Liver (tissue), 9 donors: Measurements from ENCODE around the gene BMPER. TPM values are rescaled to one million over a fixed set of nuclear protein-coding genes. Genes with fewer than 3 reads are reported as not detected.

ENCODE experiments used
- DNase-seq: peaks from one replicate; pipeline ENCODE4 v3.0.0-alpha.2; 2017; ENCODE audit warnings: low spot score
- H3K27ac ChIP-seq, 2 donors: one replicate each; pipeline ENCODE4 v1.7.0; 2013; ENCODE audit warnings: inconsistent platforms in 2 of 2, low read length in 2 of 2, control low read depth in 1 of 2, low read depth in 1 of 2, mild to moderate bottlenecking in 1 of 2
- H3K27me3 ChIP-seq, 4 donors: one replicate each; pipeline versions ENCODE4 v1.6.1 to v1.7.0; 2013; ENCODE audit warnings: low read length in 3 of 4, inconsistent platforms in 1 of 4, mild to moderate bottlenecking in 1 of 4, moderate library complexity in 1 of 4; ENCODE audit not compliant: control insufficient read depth in 4 of 4, insufficient read depth in 4 of 4
- H3K36me3 ChIP-seq, 4 donors: one replicate each; pipeline versions ENCODE4 v1.6.1 to v1.7.0; 2013; ENCODE audit warnings: low read length in 3 of 4, mild to moderate bottlenecking in 3 of 4, low read depth in 1 of 4, moderate library complexity in 1 of 4; ENCODE audit not compliant: control insufficient read depth in 4 of 4, insufficient read depth in 3 of 4
- H3K4me1 ChIP-seq, 4 donors: one replicate each; pipeline versions ENCODE4 v1.6.1 to v1.7.0; 2013; ENCODE audit warnings: low read length in 3 of 4, mild to moderate bottlenecking in 3 of 4, moderate library complexity in 1 of 4; ENCODE audit not compliant: control insufficient read depth in 4 of 4, insufficient read depth in 4 of 4
- H3K4me3 ChIP-seq, 3 donors: one replicate each; pipeline versions ENCODE4 v1.6.1 to v1.7.0; 2013; ENCODE audit warnings: low read length in 3 of 3, control low read depth in 1 of 3, low read depth in 1 of 3, mild to moderate bottlenecking in 1 of 3
- H3K9ac ChIP-seq, 2 donors: one replicate each; pipeline ENCODE4 v1.7.0; 2013; ENCODE audit warnings: low read length in 2 of 2, mild to moderate bottlenecking in 2 of 2, moderate library complexity in 2 of 2, control low read depth in 1 of 2, low read depth in 1 of 2
- H3K9me3 ChIP-seq, 4 donors: one replicate each; pipeline versions ENCODE4 v1.6.1 to v1.7.0; 2013; ENCODE audit warnings: low read length in 3 of 4; ENCODE audit not compliant: control insufficient read depth in 4 of 4
- ATF3 ChIP-seq: IDR thresholded peaks from 2 replicates; pipeline ENCODE4 v1.6.1; 2016; ENCODE audit warnings: antibody characterized with exemption
- CTCF ChIP-seq: fragments of 150-350 bp; IDR thresholded peaks from 2 replicates; pipeline ENCODE4 v1.5.1; 2017; ENCODE audit warnings: improper control_type of control experiment, low read depth, low read length; ENCODE audit not compliant: missing input control
- EGR1 ChIP-seq, 2 donors: IDR thresholded peaks; 2 replicates each; pipeline ENCODE4 v1.6.1; 2016 to 2018; ENCODE audit warnings: antibody characterized with exemption in 2 of 2, low read depth in 2 of 2
- FOXA1 ChIP-seq: IDR thresholded peaks from 2 replicates; pipeline ENCODE4 v1.6.1; 2016; ENCODE audit warnings: antibody characterized with exemption
- FOXA2 ChIP-seq: IDR thresholded peaks from 2 replicates; pipeline ENCODE4 v1.6.1; 2016; ENCODE audit warnings: antibody characterized with exemption
- GABPA ChIP-seq, 2 donors: IDR thresholded peaks in 1 of 2; conservative IDR thresholded peaks in 1 of 2; 2 replicates each; pipeline ENCODE4 v1.6.1; 2016; ENCODE audit warnings: antibody characterized with exemption in 2 of 2, mild to moderate bottlenecking in 1 of 2, moderate library complexity in 1 of 2
- HNF4A ChIP-seq, 2 donors: conservative IDR thresholded peaks; 2 replicates each; pipeline ENCODE4 v1.6.1; 2016; ENCODE audit warnings: antibody characterized with exemption in 2 of 2, mild to moderate bottlenecking in 2 of 2
- HNF4G ChIP-seq: IDR thresholded peaks from 2 replicates; pipeline ENCODE4 v1.6.1; 2016; ENCODE audit warnings: antibody characterized with exemption
- JUND ChIP-seq, 2 donors: IDR thresholded peaks; 2 replicates each; pipeline ENCODE4 v1.6.1; 2016; ENCODE audit warnings: antibody characterized with exemption in 2 of 2
- MAX ChIP-seq: IDR thresholded peaks from 2 replicates; pipeline ENCODE4 v1.6.1; 2016; ENCODE audit warnings: antibody characterized with exemption
- NR2F2 ChIP-seq: IDR thresholded peaks from 2 replicates; pipeline ENCODE4 v1.6.1; 2016; ENCODE audit warnings: antibody characterized with exemption
- RAD21 ChIP-seq, 2 donors: IDR thresholded peaks; 2 replicates each; pipeline ENCODE4 v1.6.1; 2016; ENCODE audit warnings: antibody characterized with exemption in 2 of 2, mild to moderate bottlenecking in 2 of 2
- REST ChIP-seq: IDR thresholded peaks from 2 replicates; pipeline ENCODE4 v1.6.1; 2016; ENCODE audit warnings: antibody characterized with exemption, mild to moderate bottlenecking
- RXRA ChIP-seq, 2 donors: IDR thresholded peaks; 2 replicates each; pipeline ENCODE4 v1.6.1; 2017 to 2018; ENCODE audit warnings: antibody characterized with exemption in 2 of 2, mild to moderate bottlenecking in 1 of 2
- SP1 ChIP-seq: IDR thresholded peaks from 2 replicates; pipeline ENCODE4 v1.6.1; 2018; ENCODE audit warnings: antibody characterized with exemption, mild to moderate bottlenecking
- TAF1 ChIP-seq: conservative IDR thresholded peaks from 2 replicates; pipeline ENCODE4 v1.6.1; 2016; ENCODE audit warnings: antibody characterized with exemption, mild to moderate bottlenecking
- YY1 ChIP-seq: IDR thresholded peaks from 2 replicates; pipeline ENCODE4 v1.6.1; 2016; ENCODE audit warnings: antibody characterized with exemption, mild to moderate bottlenecking
- ZBTB33 ChIP-seq: IDR thresholded peaks from 2 replicates; pipeline ENCODE4 v1.6.1; 2016; ENCODE audit warnings: antibody characterized with exemption
- WGBS: extraction: QIAGEN DNeasy Blood & Tissue Kit; methylation state at CpG from one replicate; pipeline ENCODE4 v1.1.7; 2013; 5-methylcytosine and 5-hydroxymethylcytosine counted together
- polyA plus RNA-seq, 2 donors: library from polyadenylated mRNA; stranded (reverse) in 1 of 2; unstranded in 1 of 2; fragments of 200-250 nt in 1 of 2; fragments of >200 nt in 1 of 2; fragmentation: Nextera tagmentation in 1 of 2; extraction: Ambion mirVana in 1 of 2; gene quantifications; one replicate each; pipeline versions ENCODE4 v1.2.1 to v1.2.3, GENCODE V29; 2013 to 2015
- total RNA-seq, 2 donors: library from RNA; depleted of rRNA; stranded (reverse); fragments of >200 nt; gene quantifications; one replicate each; pipeline ENCODE4 v1.2.3, GENCODE V29; 2014
- donor health status: healthy.
- donor health status: healthy.
- donor health status: healthy.
- donor health status: healthy.
- donor health status: healthy.

BMPER gene
- total and polyA plus RNA-seq, 4 donors = 4.0 to 8.5 (median 6.2) TPM

GRCh38 chr7:33946094-33946699 lies 40.9 kb downstream of the BMPER start:
- no peaks in the 10 kb centered on the region for H3K4me1 ChIP-seq
- TF ChIP-seq FOXA2 (no peak), CTCF (no peak), RXRA (IDR thresholded peaks at IDR 0.05) (no peak), GABPA (IDR thresholded peaks at IDR 0.05 in 1 of 2, conservative IDR thresholded peaks at IDR 0.05 in 1 of 2) (no peak), MAX (no peak), SP1 (no peak), TAF1 (no peak), NR2F2 (no peak), HNF4G (no peak), FOXA1 (no peak), REST (no peak), YY1 (no peak), RAD21 (IDR thresholded peaks at IDR 0.05) (no peak), ATF3 (no peak), JUND (IDR thresholded peaks at IDR 0.05) (no peak), ZBTB33 (no peak), HNF4A (conservative IDR thresholded peaks at IDR 0.05) (no peak), EGR1 (IDR thresholded peaks at IDR 0.05; ENCODE audit: low read depth in 2 of 2) (no peak)
- H3K36me3 ChIP-seq = no peaks in the 10 kb centered on the region
- no peak overlapping the region for H3K27ac ChIP-seq
- no peak overlapping the region for H3K4me3 ChIP-seq
- 71% methylated on average over 3 of the region's 3 CpGs for WGBS
- H3K27me3 ChIP-seq = peaks cover 0 to 2% (median 0%) of the 10 kb centered on the region in 4 donors
- H3K9me3 ChIP-seq = peaks cover 0 to 4% (median 0%) of the 10 kb centered on the region in 4 donors
- no peak for DNase-seq
- H3K9ac ChIP-seq = no peak overlapping the region
